HG03280 (cell line): ENCODE data around the gene ABHD4.
"Not testable (repeated sequence)": the region's sequence is repeated elsewhere in the genome, so short reads cannot be mapped to it uniquely, and the experiment has no call there.

Experiments
- ATAC-seq: cut with Tn5 transposase; IDR thresholded peaks from one replicate; pipeline ENCODE4 v1.9.1; 2021; ENCODE audit warnings: mild to moderate bottlenecking, moderate library complexity; ENCODE audit not compliant: unreplicated experiment

The ABHD4 gene

DNA sequence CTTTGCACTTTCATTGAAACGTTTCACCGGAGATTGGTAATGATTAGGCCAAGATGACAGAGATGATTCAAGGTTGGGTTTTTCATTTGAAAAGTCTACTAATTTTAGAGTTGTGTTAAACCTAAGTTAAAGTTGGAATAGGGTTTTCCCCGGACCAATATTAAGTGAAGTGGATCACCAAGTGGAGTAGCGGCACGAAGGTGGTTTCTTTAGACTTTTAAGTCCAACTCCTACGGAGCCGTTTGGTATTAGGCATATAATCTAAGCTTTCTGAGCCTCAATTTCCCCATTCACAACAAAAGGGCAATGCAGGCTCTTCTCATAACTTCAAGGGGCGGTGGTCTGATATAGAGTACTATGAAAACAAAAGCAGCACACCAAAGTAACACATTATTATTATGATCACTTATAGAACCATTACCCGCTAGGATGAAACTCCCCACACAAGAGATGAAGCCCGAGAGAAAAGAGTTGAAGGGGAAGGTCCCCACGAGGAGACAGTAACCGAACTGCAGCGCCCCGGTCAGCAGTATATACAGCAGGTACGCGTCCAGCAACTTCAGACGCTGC, 9.5 kb upstream of the ABHD4 start:
- no peak for ATAC-seq

DNA sequence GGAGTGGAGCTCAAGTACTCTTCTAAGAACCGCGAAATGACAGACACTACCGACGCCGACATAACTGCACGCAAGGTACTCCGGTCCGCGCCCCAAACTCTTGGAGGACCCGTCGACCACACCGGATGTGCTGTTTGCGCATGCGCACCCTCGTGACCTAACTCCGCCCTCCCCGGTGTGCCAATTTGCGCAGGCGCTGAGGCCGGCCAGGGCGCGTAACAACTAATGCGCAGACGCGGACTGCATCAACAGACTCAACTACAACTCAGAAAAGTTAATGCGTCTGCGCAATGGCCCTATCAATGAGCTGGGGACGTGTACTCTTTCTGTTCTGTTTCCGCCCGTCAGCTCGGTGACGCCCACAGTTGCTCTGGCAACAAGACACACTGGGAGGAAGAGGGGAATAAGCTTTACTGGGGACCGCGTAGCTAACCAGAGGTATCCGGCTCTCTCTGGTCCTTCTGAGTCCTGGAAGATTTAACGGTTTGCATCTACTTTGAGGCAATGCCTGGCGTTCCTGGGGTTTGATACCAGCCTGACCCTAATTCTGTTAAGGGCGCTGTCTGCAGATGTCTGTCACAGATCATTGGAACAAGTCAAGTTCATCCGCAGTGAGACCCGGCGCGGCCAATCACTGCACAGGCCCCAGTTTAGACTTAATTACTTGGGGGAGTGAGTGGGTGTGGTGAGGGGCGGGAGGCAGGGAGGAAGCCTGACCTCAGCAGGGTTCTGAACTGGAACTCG, 8.8 kb upstream of the ABHD4 start, which contains the start of gene DAD1:
Gene DAD1, minus strand, starts transcription at position 129 of the 744 bp plus-strand sequence. Its CDS starts 67 bp downstream, at position 62.
- ATAC-seq: peak; percentile 90

DNA sequence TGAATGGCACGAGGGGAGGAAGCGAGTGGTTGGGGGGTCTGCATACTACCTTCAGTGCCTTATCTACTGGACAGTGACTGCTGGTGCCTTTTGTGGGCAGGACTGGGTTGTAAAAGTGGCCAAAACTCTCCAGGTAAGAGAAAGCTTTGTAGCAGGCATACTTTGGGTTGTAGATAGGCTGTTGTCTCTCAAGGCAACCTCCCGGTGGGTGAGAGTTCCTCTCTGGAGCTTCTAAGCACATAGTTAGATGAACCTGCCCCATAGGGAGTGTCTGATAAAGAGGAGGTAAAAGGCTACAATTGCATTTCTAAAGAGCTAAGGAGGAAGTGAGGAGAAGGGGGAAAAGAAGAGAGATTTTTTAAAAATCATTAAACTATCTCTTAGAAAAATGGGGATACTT, 4.9 kb upstream of the ABHD4 start:
- ATAC-seq: no peak

DNA sequence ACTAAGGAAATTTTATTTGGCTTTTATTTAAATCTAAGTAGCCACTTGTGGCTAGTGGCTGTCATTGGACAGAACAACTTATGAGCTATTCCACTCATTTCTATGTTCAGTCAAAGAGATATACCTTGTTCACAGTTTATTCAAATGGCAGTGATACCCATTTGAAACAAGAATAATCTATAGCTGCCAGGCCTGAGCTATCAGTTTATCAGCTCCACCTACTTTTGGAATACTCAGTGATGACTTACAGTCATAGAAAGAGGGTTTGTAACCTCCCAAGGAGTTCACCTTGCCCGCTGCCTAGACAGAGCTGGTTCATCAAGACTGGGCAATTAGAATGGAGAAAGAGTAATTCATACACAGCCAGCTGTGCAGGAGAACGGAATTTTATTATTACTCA, 4.5 kb upstream of the ABHD4 start:
- no peak for ATAC-seq

DNA sequence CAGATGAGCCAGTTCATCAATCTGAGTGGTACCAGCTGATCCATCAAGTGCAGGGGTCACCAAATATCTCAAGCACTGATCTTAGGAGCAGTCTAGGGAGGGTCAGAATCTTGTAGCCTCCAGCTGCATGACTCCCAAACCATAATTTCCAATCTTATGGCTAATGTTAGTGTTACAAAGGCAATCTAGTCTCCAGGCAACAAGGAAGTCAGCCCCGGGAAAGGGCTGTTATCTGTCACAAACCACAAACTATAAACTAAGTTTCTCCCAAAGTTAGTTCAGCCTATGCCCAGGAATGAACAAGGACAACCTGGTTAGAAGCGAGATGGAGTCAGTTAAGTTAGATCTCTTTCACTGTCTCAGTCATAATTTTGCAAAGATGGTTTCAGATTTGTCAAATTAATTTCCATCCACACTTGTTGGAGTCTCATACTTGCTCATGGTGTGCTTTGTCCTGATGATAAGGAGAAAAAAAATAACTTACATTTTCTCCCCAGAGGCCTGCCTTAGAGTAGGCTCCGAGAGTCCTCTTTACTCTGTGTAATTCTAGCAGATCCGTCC, 3.9 kb upstream of the ABHD4 start:
- no peak for ATAC-seq

DNA sequence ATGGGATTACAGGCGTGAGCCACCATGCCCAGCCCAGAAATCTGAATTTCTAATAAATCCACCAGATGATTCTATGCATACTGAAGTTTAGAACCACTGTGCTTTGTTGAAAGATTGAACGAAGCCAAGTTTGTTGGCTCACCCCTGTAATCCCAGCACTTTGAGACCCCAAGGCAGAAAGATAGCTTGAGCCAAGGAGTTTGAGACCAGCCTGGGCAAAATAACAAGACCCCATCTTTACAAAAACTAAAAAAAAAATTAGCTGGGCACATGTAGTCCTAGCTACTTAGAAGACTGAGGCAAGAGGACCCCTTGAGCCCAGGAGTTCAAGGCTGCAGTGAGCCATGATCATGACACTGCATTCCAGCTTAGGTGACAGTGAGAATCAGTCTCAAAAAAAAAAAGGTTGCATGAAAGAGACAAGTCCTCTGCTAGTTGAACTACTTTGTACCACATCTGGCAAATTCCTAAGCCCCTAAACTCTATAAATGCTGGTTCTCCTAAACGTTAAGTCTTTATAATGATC, 1.7 kb upstream of the ABHD4 start:
- no peak for ATAC-seq

DNA sequence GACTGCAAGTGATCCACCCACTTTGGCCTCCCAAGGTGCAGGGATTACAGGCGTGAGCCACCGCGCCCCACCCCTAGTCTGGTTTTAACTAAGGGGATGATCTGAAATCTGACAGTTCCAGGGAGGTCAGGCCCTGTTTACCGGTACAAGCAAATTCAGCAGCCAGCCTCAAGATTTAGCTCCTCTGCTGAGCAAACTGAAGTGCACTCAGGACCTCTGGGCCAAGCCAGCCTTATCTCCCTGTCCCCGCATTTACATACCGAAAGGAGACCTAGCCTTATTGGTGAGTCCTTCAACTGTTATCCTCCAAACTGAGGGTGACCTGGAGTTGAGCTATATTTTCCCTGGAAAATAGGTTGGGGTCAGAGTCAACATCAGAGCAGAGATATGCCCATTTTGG, 835 bp upstream of the ABHD4 start:
- ATAC-seq: no peak

DNA sequence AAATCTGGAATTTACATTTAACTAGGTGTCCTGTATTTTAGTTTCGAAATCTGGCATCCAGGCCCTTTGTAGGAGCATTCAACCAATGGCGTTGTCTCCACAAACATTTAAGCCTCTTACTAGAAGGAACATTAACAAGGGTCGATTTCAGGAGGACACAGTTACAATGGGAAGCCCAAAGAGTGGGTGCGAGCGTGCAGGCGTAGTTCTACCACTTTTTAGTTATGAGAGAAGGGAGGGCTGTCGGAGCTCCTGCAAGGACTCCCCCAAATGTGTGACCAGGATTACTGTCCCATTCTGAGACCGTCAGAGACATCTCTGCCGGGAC, 365 bp upstream of the ABHD4 start:
- no peak for ATAC-seq

DNA sequence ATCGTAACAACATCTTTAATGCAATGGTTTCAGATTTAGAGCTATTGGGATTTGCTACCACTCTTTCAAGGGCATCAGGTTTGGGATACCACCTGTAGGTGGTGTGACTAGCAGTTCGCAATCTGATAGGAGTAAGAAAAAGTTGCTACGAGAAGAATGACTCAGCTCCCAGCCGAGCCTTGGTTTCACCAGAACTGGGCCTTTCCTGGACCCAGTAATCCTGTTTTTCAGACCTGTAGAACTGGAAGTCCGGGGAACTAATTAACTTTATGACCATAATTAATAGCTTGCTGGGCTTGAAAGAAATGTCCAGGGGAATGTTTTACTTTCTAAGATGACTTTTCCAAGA, 770 bp downstream of the ABHD4 start:
- ATAC-seq: no peak

DNA sequence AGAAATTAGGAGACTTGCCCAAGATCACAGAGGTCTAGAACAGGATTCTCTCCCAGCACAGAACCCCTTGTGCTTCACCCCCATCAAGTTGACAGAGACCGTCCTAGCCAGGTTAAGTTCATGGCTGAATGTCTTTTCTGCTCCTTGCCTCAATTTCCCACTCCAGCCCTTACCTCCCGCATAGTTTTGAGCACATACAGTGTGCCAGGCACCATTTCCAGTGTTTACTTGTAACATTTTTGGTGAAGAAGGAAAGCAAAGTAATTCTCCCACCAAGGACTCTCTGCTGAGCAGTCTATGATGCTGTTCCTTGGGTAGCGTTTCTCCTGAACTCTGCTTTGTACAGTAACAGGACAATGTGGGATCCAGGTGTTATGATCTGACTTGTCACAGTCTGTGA, 1.2 kb downstream of the ABHD4 start:
- ATAC-seq: no peak

DNA sequence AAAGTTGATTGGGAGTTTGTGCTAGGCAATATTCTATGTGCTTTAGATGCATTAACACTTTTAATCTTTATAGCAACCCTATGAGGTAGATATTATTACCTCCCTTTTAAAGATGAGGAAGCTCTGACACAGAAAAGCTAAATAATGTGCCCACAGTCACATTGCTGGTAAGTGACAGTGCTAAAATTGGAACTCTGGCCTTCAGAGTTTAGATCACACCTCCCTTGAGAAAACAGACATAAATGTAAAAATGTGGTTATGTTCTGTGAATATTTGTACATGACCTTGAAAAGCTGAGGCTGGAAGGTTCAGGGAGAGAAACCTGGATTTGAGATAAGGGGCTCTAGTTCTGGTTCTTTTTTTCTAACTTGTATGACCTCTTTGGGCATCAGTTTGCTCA, 1.9 kb downstream of the ABHD4 start:
- ATAC-seq: no peak

DNA sequence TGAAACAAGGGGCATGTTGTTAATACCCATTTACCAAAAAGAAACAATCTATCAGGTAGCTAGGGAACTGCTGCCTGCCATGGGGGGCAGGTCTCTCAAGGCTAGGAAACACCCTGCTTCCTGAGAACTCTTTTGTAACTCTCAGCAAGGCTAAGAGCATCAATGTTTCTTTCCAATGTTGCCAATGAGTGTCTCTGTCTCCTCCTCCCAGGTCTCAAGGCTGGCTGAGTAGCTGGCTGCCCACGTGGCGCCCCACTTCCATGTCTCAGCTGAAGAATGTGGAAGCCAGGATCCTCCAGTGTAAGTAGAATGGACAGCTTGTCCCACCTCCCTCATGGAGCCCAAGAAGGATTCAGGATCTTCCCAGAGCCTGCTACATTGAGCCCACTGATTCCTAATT, 3.4 kb downstream of the ABHD4 start:
- ATAC-seq: no peak

DNA sequence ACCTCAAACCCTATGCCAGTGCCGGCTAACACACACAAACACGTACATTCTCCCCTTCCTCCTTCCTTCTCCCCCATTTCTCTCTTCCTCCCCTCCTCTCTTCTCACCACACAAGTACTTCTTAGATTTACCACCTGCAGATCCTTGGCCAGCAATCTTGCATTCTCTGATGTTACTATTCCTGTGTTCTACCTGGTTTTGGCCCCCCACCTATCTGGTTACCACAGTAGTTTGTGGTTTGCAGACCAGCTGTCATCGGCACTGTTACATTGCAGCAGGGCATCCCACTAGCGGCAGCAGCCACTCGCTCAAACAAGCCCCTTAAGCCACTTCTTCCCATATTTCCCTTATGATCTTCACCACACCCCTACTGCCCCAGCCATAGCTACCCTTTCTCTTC, 3.9 kb downstream of the ABHD4 start:
- ATAC-seq: no peak

DNA sequence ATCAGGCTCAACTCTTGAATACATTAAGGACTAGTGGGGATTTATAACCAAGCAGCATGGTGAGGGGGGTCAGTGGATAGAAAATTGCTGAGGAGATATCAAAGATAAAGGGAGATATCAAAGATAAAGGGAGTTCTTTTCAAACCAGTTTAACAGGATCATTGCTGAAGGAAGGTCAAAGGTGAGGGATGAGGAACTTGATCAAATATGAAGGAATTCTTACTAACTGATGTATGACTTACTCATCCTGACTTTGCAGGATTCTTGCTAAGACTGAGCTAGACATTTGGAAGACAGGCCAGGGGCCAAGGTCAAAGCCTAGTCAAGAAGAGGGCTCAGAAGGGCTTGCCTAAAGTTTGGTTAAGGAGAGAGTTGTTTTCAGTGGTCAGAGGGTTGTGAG, 4.8 kb downstream of the ABHD4 start:
- no peak for ATAC-seq

DNA sequence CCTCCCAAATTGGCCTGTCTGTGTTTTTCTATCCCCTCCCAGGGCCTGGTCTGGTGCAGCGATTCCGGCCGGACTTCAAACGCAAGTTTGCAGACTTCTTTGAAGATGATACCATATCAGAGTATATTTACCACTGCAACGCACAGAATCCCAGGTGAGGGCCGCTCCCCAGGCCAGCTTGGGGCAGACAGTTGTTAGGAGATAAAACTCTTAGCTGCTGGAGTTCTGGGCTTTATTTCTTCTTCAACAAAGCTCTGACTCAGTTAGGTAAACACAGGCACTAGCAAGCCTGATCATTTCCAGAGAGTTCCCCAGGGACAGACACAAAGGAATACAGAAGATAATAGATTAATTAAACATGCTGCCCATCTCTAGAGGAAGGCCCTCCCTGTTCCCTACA, 8.3 kb downstream of the ABHD4 start:
- ATAC-seq: no peak

DNA sequence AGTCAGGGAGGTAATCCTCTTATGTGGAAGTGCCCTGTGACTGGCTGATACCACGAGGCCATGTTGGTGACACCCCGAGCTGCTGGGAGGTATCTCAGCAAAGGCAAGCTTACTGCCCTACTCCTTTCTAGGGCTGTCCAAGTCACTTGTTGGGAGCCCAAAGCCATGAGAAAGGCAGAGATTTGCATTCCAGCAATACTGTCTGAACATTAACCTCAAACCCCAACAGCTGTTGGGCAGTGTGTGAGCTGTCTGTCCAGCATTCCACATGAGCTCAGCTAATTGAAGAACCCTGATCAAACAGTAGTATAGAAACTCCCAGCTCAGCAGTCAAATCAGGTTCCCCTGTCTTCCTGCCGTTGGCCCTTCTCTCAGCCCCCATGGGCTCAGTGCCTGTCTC, 9.2 kb downstream of the ABHD4 start:
- ATAC-seq: no peak

DNA sequence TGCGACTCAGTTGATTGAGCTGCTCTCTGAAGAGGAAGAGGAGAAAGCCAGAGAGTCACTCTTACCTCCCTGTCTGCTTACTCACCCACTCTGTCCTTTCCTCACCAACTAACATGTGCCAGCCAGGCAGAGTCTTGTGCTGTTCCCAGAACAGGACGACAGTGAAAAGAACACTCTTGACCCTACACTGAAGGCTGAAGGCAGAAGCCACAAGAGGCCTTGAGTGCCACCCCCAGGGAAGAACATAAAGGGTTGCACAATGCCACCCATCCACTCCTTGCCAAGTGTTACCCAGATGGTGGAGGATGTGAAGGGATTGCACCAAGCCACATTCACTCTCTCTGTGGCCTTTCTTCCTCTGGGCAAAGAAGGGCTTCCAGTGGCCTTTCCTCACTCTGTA, 12.8 kb downstream of the ABHD4 start:
- ATAC-seq: no peak

DNA sequence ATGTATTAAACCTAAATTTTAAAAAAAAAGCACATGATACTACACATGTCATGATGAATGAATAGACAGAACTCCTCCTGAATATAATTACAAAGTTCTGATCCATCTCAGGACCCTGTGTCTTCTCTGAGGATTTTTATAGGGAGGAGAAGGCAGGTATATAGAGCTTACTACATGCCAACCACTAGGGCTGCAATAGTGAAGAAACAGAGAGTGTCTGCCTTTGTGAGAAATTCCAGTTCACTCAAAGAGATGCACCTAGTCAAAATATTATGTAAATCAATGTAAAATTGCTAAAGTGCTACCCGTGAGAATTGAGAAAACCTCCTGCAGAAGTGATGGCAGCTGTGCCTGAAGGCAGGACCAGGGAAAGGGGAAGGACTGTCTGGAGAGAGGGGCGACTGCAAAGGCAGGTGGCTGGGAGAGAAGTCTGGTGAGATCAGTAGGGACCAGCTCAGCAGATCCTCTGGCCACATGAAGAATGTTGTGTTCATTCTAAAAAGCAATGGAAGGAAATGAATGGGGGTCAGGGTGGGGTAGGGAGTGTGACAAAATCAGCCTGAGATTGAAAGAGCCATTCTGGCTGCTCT, 15.1 kb downstream of the ABHD4 start:
- ATAC-seq: no peak

DNA sequence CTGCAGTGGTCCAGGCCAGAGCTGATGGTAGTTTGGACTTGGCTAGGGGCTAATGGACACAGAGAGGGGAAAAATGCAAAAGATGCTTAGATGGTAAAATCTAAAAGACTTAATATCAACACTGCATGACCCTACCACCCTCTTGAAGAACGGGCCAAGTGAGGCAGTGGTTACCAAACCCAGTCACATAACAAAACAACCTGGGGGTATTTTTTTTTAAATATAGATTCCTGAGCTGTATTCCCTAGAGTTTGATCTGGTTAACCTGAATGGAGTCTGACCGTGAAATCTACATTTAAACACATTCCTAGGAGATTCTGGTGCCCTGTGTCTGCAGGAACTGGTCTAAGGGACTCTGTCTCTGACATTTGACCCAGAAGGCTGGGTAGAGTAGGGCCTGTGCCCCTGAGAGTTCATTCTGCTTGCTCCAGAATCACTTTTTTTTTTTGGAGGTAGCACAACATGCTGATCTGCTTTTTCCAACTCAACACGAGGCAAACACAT, 15.7 kb downstream of the ABHD4 start:
- no peak for ATAC-seq

DNA sequence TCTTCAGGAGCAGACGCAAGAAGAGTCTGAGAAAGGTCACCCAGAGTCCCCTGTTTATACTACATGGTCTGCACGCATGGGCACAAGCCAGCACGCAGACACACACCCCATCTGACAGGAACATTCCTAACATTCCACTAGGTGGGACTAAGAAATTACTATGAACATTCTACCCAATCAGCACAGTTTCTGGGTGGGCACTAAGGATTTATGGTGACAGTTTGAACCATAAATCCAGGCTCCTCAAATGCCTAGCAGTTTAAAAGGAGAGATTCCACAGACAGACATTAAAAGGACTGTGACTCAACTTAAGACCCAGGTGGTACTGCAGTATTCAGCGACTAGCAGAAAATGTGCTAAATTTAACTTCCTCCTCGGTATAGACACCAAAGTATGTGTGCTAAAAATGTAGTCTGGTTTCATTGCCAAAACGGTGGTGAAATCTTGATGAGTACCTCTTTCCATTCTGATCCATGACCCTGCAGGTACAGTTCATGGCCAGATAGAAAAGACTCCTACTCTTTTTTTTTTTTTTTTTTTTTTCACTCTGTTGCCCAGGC, 16.2 kb downstream of the ABHD4 start:
- ATAC-seq: no peak

DNA sequence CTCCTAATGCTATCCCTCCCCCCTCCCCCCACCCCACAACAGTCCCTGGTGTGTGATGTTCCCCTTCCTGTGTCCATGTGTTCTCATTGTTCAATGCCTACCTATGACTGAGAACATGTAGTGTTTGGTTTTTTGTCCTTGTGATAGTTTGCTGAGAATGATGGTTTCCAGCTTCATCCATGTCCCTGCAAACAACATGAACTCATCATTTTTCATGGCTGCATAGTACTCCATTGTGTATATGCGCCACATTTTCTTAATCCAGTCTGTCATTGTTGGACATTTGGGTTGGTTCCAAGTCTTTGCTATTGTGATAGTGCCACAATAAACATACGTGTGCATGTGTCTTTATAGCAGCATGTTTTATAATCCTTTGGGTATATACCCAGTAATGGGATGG, 17.7 kb downstream of the ABHD4 start:
- ATAC-seq: not testable (repeated sequence)

DNA sequence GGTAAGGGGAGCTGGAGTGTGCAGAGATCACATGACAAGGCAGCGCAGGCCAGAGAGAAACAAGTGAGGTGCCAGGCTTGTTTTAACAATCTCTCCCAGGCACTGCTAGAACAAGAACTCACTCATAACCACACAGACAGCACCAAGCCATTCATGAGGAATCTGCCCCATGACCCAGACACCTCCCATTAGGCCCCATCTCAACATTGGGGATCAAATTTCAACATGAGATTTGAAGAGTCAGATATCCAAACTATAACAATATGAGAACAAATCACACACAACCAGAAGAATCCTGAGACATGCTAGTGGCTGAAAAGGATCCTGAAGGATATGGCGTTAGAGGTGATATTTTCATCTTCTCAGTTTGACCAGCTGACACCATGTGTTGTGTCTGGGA, 24.2 kb downstream of the ABHD4 start:
- ATAC-seq: no peak
